PFSK-1 (cell line): Measurements from ENCODE around the gene ALS2.

ENCODE experiments used
- FOXP2 ChIP-seq: optimal IDR thresholded peaks from 2 replicates; pipeline ENCODE3; 2011; ENCODE audit warnings: borderline replicate concordance, control low read depth, inconsistent platforms; ENCODE audit not compliant: insufficient read depth; ENCODE audit errors: extremely low read length, extremely low read depth
- POLR2AphosphoS5 ChIP-seq: IDR thresholded peaks from 2 replicates; pipeline ENCODE4 v1.6.1; 2012; ENCODE audit warnings: low read depth, mild to moderate bottlenecking, control low read depth, low read length, moderate library complexity
- REST ChIP-seq, 2 experiments: IDR thresholded peaks; 2 replicates each; pipeline versions ENCODE4 v1.6.1 to v1.8.0; 2011 to 2012; ENCODE audit warnings: low read depth in 2 of 2, low read length in 2 of 2, control low read depth in 1 of 2, inconsistent platforms in 1 of 2, mild to moderate bottlenecking in 1 of 2, moderate library complexity in 1 of 2; ENCODE audit not compliant: insufficient read depth in 1 of 2
- SIN3A ChIP-seq: IDR thresholded peaks from 2 replicates; pipeline ENCODE4 v1.6.1; 2012; ENCODE audit warnings: mild to moderate bottlenecking, low read length, moderate library complexity, borderline replicate concordance; ENCODE audit not compliant: insufficient read depth
- TAF1 ChIP-seq: IDR thresholded peaks from 2 replicates; pipeline ENCODE4 v1.6.1; 2012; ENCODE audit warnings: low read length, control low read depth, borderline replicate concordance; ENCODE audit not compliant: insufficient read depth

The ALS2 gene

GRCh38 chr2:201784563-201784962, 3.8 kb upstream of the ALS2 start:
- TF ChIP-seq SIN3A (no peak), TAF1 (no peak), REST (IDR thresholded peaks at IDR 0.05; ENCODE audit: insufficient read depth in 1 of 2, low read depth in 2 of 2, low read length in 2 of 2) (no peak), POLR2AphosphoS5 (no peak), FOXP2 (no peak)

- TF ChIP-seq FOXP2 (no peak), TAF1 (no peak), SIN3A (no peak), POLR2AphosphoS5 (no peak), REST (IDR thresholded peaks at IDR 0.05; ENCODE audit: insufficient read depth in 1 of 2, low read depth in 2 of 2, low read length in 2 of 2) (no peak)
These were observed 871 bp upstream of the ALS2 start for GRCh38 chr2:201781557-201782051.

- TF ChIP-seq POLR2AphosphoS5 (no peak), REST (IDR thresholded peaks at IDR 0.05; ENCODE audit: insufficient read depth in 1 of 2, low read depth in 2 of 2, low read length in 2 of 2) (no peak), TAF1 (no peak), SIN3A (no peak), FOXP2 (no peak)
These were observed 646 bp downstream of the ALS2 start for GRCh38 chr2:201779901-201780673.

DNA sequence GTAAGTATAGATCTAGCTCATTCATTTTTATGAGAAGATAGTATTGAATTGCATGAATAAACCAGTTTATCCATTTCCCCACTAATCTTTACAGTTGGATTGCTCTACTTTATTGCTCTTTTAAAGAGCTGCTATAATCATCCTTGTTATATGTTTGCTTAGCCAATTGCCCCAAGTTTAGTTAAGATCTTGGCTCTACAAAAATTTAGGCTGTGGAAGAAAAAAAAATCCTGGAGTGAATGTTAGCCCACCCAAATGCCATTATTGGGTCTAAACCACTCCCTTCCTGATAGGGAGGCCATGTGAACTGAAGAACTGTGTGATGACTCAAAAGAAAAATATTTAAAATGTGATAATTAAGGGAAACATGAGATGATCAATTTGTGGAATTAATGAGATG, 2.9 kb downstream of the ALS2 start:
- no peak for TF ChIP-seq SIN3A
- TF ChIP-seq FOXP2 = no peak

DNA sequence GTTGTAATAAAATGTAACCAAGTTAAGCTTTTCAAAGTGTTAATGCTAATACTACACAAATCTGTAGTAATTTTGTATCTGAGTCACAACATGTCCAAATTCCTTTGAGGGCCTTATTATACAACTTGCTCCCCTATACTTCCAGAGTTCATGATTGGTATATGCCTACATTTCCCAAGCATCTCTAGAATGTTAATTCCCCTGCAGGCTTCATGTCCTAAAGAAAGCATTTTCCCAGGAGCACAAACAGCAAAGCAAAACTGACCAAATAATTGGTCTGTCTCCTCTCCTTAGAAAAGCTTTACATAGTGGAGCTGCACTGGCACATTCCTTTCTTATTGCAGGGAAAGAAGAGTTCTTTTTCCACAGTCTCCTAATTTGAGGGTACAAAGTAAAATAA, 3.7 kb downstream of the ALS2 start:
- TF ChIP-seq POLR2AphosphoS5 (no peak), REST (IDR thresholded peaks at IDR 0.05; ENCODE audit: insufficient read depth in 1 of 2, low read depth in 2 of 2, low read length in 2 of 2) (no peak), FOXP2 (no peak), SIN3A (no peak), TAF1 (no peak)
